Loucy (cell line): ENCODE data around the gene ACAP1.
A peak's percentile ranks its signal among the peaks of the same experiment; 100 is the strongest.

Experiments used
- H2AFZ ChIP-seq: fragments of 200-600 bp; sonication (generic); 2 replicates; pipeline ENCODE4 v1.6.0; 2016; ENCODE audit warnings: antibody characterized with exemption, mild to moderate bottlenecking, low read length, moderate library complexity
- H3F3A ChIP-seq: fragments of 200-600 bp; 2 replicates; pipeline ENCODE4 v1.6.0; 2016; ENCODE audit warnings: antibody characterized with exemption, low read depth, mild to moderate bottlenecking
- H3K27me3 ChIP-seq: fragments of 200-600 bp; sonication (generic); 2 replicates; pipeline ENCODE4 v1.6.1; 2014; ENCODE audit warnings: low read length, mild to moderate bottlenecking; ENCODE audit not compliant: insufficient read depth, poor library complexity, severe bottlenecking
- H3K36me3 ChIP-seq: fragments of 200-600 bp; sonication (generic); 2 replicates; pipeline ENCODE4 v1.6.1; 2016; ENCODE audit warnings: low read length; ENCODE audit not compliant: insufficient read depth
- H3K4me1 ChIP-seq: fragments of 200-600 bp; sonication (generic); 2 replicates; pipeline ENCODE4 v1.5.1; 2014; ENCODE audit warnings: low read length, mild to moderate bottlenecking; ENCODE audit not compliant: insufficient read depth, poor library complexity, severe bottlenecking
- H3K4me2 ChIP-seq: fragments of 200-600 bp; sonication (generic); 2 replicates; pipeline ENCODE4 v1.6.0; 2014; ENCODE audit warnings: antibody characterized with exemption, low read length, low read depth, mild to moderate bottlenecking; ENCODE audit not compliant: poor library complexity, severe bottlenecking
- H3K4me3 ChIP-seq: fragments of 200-600 bp; sonication (generic); 2 replicates; pipeline ENCODE4 v1.5.1; 2014; ENCODE audit warnings: low read length, mild to moderate bottlenecking, mixed read lengths; ENCODE audit not compliant: poor library complexity, severe bottlenecking
- H3K79me2 ChIP-seq: fragments of 200-600 bp; sonication (generic); 2 replicates; pipeline ENCODE4 v1.6.1; 2014; ENCODE audit warnings: low read length; ENCODE audit not compliant: insufficient read depth
- H3K9ac ChIP-seq: fragments of 200-600 bp; sonication (generic); 2 replicates; pipeline ENCODE4 v1.6.0; 2014; ENCODE audit warnings: mild to moderate bottlenecking, low read depth, low read length, moderate library complexity; ENCODE audit not compliant: poor library complexity, severe bottlenecking
- H3K9me2 ChIP-seq: fragments of 200-600 bp; sonication (generic); replicated peaks from 2 replicates; pipeline ENCODE4 v1.6.1; 2016; ENCODE audit warnings: low read depth, low read length, mixed read lengths
- H3K9me3 ChIP-seq: fragments of 200-600 bp; sonication (generic); 2 replicates; pipeline ENCODE4 v1.6.1; 2014; ENCODE audit warnings: mild to moderate bottlenecking, antibody characterized with exemption, low read length, low read depth; ENCODE audit not compliant: insufficient read depth
- H4K20me1 ChIP-seq: fragments of 200-600 bp; sonication (generic); 2 replicates; pipeline ENCODE4 v1.6.0; 2014; ENCODE audit warnings: antibody characterized with exemption, low read length, mild to moderate bottlenecking; ENCODE audit not compliant: insufficient read depth, poor library complexity, severe bottlenecking
- CTCF ChIP-seq: fragments of 200-600 bp; sonication (generic); conservative IDR thresholded peaks from 2 replicates; pipeline ENCODE4 v1.5.1; 2014; ENCODE audit warnings: mild to moderate bottlenecking, antibody characterized with exemption, low read length
- EZH2phosphoT487 ChIP-seq: fragments of 200-600 bp; IDR thresholded peaks from 2 replicates; pipeline ENCODE4 v1.6.1; 2018; ENCODE audit warnings: antibody characterized with exemption, mild to moderate bottlenecking, moderate library complexity, borderline replicate concordance

ACAP1 gene

GRCh38 chr17:7294614-7295153 lies 41.6 kb upstream of the ACAP1 start, which contains the start of gene YBX2:
Gene YBX2 (minus strand): TSS chr17:7294639. CDS start chr17:7294500, 139 bp downstream.
- no peaks in the 10 kb centered on the region for H3K9me2 ChIP-seq
- no peaks in the 10 kb centered on the region for H3K36me3 ChIP-seq
- peaks cover 7% of the 10 kb centered on the region for H3K4me1 ChIP-seq
- H3K79me2 ChIP-seq: no peaks in the 10 kb centered on the region
- no peak for TF ChIP-seq EZH2phosphoT487
- H2AFZ ChIP-seq: peak within 1 kb of the TSS; percentile 45; the same call in 1 of the 2 replicates
- no peaks in the 10 kb centered on the region for H3F3A ChIP-seq
- H3K27me3 ChIP-seq: no peaks in the 10 kb centered on the region
- no peak within 1 kb of the TSS for H3K9ac ChIP-seq
- no peak within 1 kb of the TSS for H3K4me2 ChIP-seq
- H3K4me3 ChIP-seq: no peak within 1 kb of the TSS
- no peaks in the 10 kb centered on the region for H3K9me3 ChIP-seq
- H4K20me1 ChIP-seq: no peaks in the 10 kb centered on the region

- no peaks in the 10 kb centered on the region for H3K9me3 ChIP-seq
- peak overlapping the region; percentile 66 for H3K4me2 ChIP-seq
- peaks cover 7% of the 10 kb centered on the region for H3K4me1 ChIP-seq
- H3K27me3 ChIP-seq: no peaks in the 10 kb centered on the region
- H3K4me3 ChIP-seq: peak overlapping the region; percentile 54
- no peaks in the 10 kb centered on the region for H3K79me2 ChIP-seq
- H2AFZ ChIP-seq: peak overlapping the region; percentile 45; the same call in 1 of the 2 replicates
- no peak for TF ChIP-seq CTCF
- no peak for TF ChIP-seq EZH2phosphoT487
- H4K20me1 ChIP-seq: no peaks in the 10 kb centered on the region
- no peaks in the 10 kb centered on the region for H3K36me3 ChIP-seq
- H3K9ac ChIP-seq: no peak overlapping the region
- no peaks in the 10 kb centered on the region for H3F3A ChIP-seq
- H3K9me2 ChIP-seq: no peaks in the 10 kb centered on the region
These were observed 40.8 kb upstream of the ACAP1 start for GRCh38 chr17:7295230-7296180.

- Histone ChIP-seq H3K9ac (no peak overlapping the region), H3K9me2 (no peaks in the 10 kb centered on the region), H3K4me3 (peak overlapping the region; percentile 54), H3K36me3 (no peaks in the 10 kb centered on the region), H3K4me2 (peak overlapping the region; percentile 66), H4K20me1 (no peaks in the 10 kb centered on the region), H3K27me3 (no peaks in the 10 kb centered on the region), H3K4me1 (peaks cover 7% of the 10 kb centered on the region), H2AFZ (peak overlapping the region; percentile 97), H3K9me3 (no peaks in the 10 kb centered on the region), H3K79me2 (no peaks in the 10 kb centered on the region), H3F3A (no peaks in the 10 kb centered on the region)
- TF ChIP-seq EZH2phosphoT487 (no peak), CTCF (peak; percentile 86)
These were observed 40.0 kb upstream of the ACAP1 start for GRCh38 chr17:7296189-7296861.
